ENCODE results near the gene KCNK6. TPM values are rescaled to one million over a fixed set of nuclear protein-coding genes. Genes with fewer than 3 reads are reported as not detected.

KCNK6 gene
- total and polyA plus RNA-seq, 10 of the 15 experiments (the other 5 are each of a cell fraction or from before 2014, with no cell fraction given) = 0.04 to 1.4 (median 1.1) TPM

DNA sequence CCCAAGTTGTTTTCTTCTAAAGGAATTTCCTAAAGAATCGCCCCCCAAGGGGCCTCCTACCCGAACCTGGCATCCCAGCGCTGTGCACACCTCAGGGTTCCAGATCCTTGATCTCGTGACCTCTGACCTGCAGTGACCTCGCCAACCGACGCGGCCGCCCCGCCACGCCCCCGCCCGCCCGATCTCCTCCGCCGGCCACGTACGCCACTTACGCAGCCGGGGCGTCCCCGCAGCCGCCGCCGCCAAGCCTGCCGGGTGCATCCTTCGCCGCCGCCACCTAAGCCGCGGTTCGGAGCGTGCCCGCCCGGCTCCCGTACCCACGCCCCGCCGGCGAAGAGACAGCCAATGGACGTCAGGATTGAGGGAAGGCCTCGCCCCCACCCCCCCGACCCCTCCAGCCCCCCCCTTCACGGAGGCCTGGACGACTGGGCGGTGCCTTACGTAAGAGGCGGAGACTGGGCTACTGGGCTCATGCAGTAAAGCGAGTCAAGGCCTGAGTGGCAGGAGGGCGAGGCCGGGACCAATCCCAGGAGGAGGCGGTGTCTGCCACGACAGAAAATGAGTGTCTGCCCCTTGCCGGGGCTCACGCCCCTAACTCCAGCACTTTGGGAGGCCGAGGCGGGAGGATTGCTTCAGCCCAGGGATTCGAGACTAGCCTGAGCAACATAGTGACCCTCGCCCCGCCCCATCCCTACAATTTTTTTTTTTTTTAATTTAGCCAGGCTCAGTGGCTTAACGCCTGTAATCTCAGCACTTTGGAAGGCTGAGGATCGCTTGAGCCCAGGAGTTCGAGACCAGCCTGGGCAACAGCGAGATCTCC, 3.8 kb upstream of the KCNK6 start, which contains the start of gene YIF1B (continued):
- TF ChIP-seq, protein P1, sequence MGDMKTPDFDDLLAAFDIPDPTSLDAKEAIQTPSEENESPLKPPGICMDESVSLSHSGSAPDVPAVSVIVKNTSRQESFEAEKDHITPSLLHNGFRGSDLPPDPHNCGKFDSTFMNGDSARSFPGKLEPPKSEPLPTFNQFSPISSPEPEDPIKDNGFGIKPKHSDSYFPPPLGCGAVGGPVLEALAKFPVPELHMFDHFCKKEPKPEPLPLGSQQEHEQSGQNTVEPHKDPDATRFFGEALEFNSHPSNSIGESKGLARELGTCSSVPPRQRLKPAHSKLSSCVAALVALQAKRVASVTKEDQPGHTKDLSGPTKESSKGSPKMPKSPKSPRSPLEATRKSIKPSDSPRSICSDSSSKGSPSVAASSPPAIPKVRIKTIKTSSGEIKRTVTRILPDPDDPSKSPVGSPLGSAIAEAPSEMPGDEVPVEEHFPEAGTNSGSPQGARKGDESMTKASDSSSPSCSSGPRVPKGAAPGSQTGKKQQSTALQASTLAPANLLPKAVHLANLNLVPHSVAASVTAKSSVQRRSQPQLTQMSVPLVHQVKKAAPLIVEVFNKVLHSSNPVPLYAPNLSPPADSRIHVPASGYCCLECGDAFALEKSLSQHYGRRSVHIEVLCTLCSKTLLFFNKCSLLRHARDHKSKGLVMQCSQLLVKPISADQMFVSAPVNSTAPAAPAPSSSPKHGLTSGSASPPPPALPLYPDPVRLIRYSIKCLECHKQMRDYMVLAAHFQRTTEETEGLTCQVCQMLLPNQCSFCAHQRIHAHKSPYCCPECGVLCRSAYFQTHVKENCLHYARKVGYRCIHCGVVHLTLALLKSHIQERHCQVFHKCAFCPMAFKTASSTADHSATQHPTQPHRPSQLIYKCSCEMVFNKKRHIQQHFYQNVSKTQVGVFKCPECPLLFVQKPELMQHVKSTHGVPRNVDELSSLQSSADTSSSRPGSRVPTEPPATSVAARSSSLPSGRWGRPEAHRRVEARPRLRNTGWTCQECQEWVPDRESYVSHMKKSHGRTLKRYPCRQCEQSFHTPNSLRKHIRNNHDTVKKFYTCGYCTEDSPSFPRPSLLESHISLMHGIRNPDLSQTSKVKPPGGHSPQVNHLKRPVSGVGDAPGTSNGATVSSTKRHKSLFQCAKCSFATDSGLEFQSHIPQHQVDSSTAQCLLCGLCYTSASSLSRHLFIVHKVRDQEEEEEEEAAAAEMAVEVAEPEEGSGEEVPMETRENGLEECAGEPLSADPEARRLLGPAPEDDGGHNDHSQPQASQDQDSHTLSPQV (IDR thresholded peaks at IDR 0.05) = no peak
- TF ChIP-seq ZBTB33 (IDR thresholded peaks at IDR 0.05) = no peak
- TF ChIP-seq SMAD5 (IDR thresholded peaks at IDR 0.05; ENCODE audit: low read depth) = no peak

GRCh38 chr19:38316477-38317067, 3.1 kb upstream of the KCNK6 start:
- intact Hi-C loops (cut with micrococcal nuclease; ENCODE audit: unreplicated experiment) = loop anchor here (5.0 kb wide), 1 partner anchor 74 kb away; no protein-coding TSS in a partner anchor
- peaks cover 3% of the 10 kb centered on the region; the same call in 1 of the 2 replicates for H3K4me1 ChIP-seq (ENCODE audit: control insufficient read depth, insufficient read depth, low read length)
- SMC1A ChIA-PET (ENCODE audit: uncharacterized antibody, unreplicated experiment) = no interaction called here
- CTCF ChIA-PET = no interaction called here
- ATAC-seq (peak; percentile 26), DNase-seq (ENCODE audit: low read depth, low spot score) (no peak), FAIRE-seq (no peak)
- RAD21 ChIA-PET (ENCODE audit: unreplicated experiment) = no interaction called here
- WGBS (ENCODE audit: insufficient coverage, insufficient replicate concordance, low lambda C conversion rate, missing lambda C conversion rate) = 20% methylated on average over 8 of the region's 8 CpGs
- peak overlapping the region; percentile 76 for H3K9ac ChIP-seq (ENCODE audit: control insufficient read depth, insufficient read depth, low read length)
- peak overlapping the region; percentile 56 for H3K4me2 ChIP-seq (ENCODE audit: control insufficient read depth, insufficient read depth)
- H3K36me3 ChIP-seq (ENCODE audit: control insufficient read depth in 2 of 2, insufficient read depth in 2 of 2, low read length in 1 of 2) = no peaks in the 10 kb centered on the region
- no peaks in the 10 kb centered on the region for H4K20me1 ChIP-seq (ENCODE audit: control insufficient read depth, insufficient read depth)
- in situ Hi-C loops (cut with MboI) = no loop called here
- peak overlapping the region; percentile 51; the same call in 1 of the 2 replicates for H3K4me3 ChIP-seq
- POLR2A ChIA-PET = no interaction called here
- H3K79me2 ChIP-seq (ENCODE audit: control insufficient read depth, insufficient read depth, low read length) = peaks cover 4% of the 10 kb centered on the region
- no peaks in the 10 kb centered on the region; a peak in 2 of 4 replicates for H3K27me3 ChIP-seq (replicated peaks in 1 of 2; ENCODE audit: control insufficient read depth in 2 of 2, insufficient read depth in 2 of 2, low read length in 1 of 2)
- no TSS peak for BruUV-seq (replicated peaks)
- H2AFZ ChIP-seq (ENCODE audit: control insufficient read depth, low read depth, low read length) = peak overlapping the region; percentile 84
- H3K9me3 ChIP-seq (replicated peaks; ENCODE audit: control insufficient read depth, insufficient read depth, low read length) = no peaks in the 10 kb centered on the region
- peak overlapping the region; percentile 68 for H3K27ac ChIP-seq (ENCODE audit: control insufficient read depth, insufficient read depth)
- TF ChIP-seq MYB (IDR thresholded peaks at IDR 0.05; ENCODE audit: borderline replicate concordance, low read depth, low read length) (no peak), ATF3 (IDR thresholded peaks at IDR 0.05; ENCODE audit: borderline replicate concordance, extremely low read depth, low read depth, low read length) (no peak), ATF7 (IDR thresholded peaks at IDR 0.05; ENCODE audit: low read depth) (0 out of 2 replicates have a peak, but pooled peaks have one; percentile 2), BHLHE40 (IDR thresholded peaks at IDR 0.05; ENCODE audit: borderline replicate concordance in 1 of 2, low read depth in 2 of 2, low read length in 1 of 2) (no peak), HDGF (IDR thresholded peaks at IDR 0.05) (no peak), ZZZ3 (IDR thresholded peaks at IDR 0.05; ENCODE audit: control insufficient read depth, insufficient read length, low read depth) (no peak)
- TF ChIP-seq, protein P2, sequence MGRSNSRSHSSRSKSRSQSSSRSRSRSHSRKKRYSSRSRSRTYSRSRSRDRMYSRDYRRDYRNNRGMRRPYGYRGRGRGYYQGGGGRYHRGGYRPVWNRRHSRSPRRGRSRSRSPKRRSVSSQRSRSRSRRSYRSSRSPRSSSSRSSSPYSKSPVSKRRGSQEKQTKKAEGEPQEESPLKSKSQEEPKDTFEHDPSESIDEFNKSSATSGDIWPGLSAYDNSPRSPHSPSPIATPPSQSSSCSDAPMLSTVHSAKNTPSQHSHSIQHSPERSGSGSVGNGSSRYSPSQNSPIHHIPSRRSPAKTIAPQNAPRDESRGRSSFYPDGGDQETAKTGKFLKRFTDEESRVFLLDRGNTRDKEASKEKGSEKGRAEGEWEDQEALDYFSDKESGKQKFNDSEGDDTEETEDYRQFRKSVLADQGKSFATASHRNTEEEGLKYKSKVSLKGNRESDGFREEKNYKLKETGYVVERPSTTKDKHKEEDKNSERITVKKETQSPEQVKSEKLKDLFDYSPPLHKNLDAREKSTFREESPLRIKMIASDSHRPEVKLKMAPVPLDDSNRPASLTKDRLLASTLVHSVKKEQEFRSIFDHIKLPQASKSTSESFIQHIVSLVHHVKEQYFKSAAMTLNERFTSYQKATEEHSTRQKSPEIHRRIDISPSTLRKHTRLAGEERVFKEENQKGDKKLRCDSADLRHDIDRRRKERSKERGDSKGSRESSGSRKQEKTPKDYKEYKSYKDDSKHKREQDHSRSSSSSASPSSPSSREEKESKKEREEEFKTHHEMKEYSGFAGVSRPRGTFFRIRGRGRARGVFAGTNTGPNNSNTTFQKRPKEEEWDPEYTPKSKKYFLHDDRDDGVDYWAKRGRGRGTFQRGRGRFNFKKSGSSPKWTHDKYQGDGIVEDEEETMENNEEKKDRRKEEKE (IDR thresholded peaks at IDR 0.05) = no peak
